Spinal cord (tissue), 10 donors: ENCODE results near the gene NR1I3. TPM values are rescaled to one million over a fixed set of nuclear protein-coding genes. Genes with fewer than 3 reads are reported as not detected.
"Not testable (repeated sequence)": the region's sequence is repeated elsewhere in the genome, so short reads cannot be mapped to it uniquely, and the experiment has no call there.

Experiments
- DNase-seq, 6 donors: peaks; one replicate each; pipeline versions ENCODE4 v3.0.0 to v3.0.0-alpha.2; 2013 to 2015; ENCODE audit warnings: low spot score in 6 of 6, low read depth in 4 of 6
- H3K27ac ChIP-seq: one replicate; pipeline ENCODE4 v1.5.1; 2013; ENCODE audit warnings: low read depth, low read length, control low read depth
- H3K27me3 ChIP-seq: one replicate; pipeline ENCODE4 v1.6.1; 2013; ENCODE audit warnings: low read length; ENCODE audit not compliant: control insufficient read depth, insufficient read depth
- H3K36me3 ChIP-seq: one replicate; pipeline ENCODE4 v1.6.1; 2013; ENCODE audit warnings: low read length; ENCODE audit not compliant: control insufficient read depth, insufficient read depth
- H3K4me1 ChIP-seq: one replicate; pipeline ENCODE4 v1.6.1; 2013; ENCODE audit warnings: low read length; ENCODE audit not compliant: control insufficient read depth, insufficient read depth
- H3K4me3 ChIP-seq: one replicate; pipeline ENCODE4 v1.5.1; 2013; ENCODE audit warnings: low read depth, low read length, control low read depth
- H3K9me3 ChIP-seq: one replicate; pipeline ENCODE4 v1.6.1; 2013; ENCODE audit warnings: low read length; ENCODE audit not compliant: control insufficient read depth, insufficient read depth
- WGBS: methylation state at CpG from one replicate; pipeline ENCODE4 v1.1.5; 2013; ENCODE audit warnings: missing lambda C conversion rate; ENCODE audit not compliant: insufficient coverage; 5-methylcytosine and 5-hydroxymethylcytosine counted together
- polyA plus RNA-seq, 2 donors: library from polyadenylated mRNA; unstranded; fragments of 120-200 nt; gene quantifications; one replicate each; pipeline ENCODE4 v1.2.1, GENCODE V29; 2013; ENCODE audit not compliant: insufficient read length in 2 of 2
- total RNA-seq, 2 donors: library from RNA; depleted of rRNA in 1 of 2; stranded (reverse); fragments of 120-200 nt in 1 of 2; fragments of >200 nt in 1 of 2; gene quantifications; one replicate each; pipeline versions ENCODE4 v1.2.3 to v1.2.4, GENCODE V29; 2013 to 2014
- donor health status: healthy.

Gene NR1I3
- total and polyA plus RNA-seq, 4 donors: 4.2 to 5.9 TPM; not detected in 2

DNA sequence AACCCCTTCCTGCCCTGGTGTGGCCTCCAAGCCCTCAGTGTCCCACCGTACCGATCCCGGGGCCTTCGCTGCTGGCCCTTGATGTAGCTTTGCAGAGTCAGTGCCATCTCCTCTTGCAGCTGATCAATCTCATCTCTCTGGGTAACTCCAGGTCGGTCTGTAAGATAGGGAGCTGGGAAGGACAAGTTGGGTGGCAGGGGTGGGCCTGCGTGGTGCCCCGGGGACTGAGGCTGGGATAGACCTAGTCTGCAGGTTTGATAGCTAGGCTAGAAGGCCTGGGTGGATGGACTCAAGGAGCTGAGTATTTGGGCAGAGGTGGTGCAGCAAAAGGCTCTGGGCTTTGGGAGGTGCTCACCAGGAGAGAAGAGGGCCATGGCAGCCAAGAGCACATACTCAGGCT, 7.2 kb downstream of the NR1I3 start:
- Histone ChIP-seq H3K4me1 (peaks cover 22% of the 10 kb centered on the region), H3K4me3 (no peak overlapping the region), H3K27ac (no peak overlapping the region), H3K27me3 (no peaks in the 10 kb centered on the region), H3K9me3 (no peaks in the 10 kb centered on the region), H3K36me3 (peaks cover 36% of the 10 kb centered on the region)
- WGBS: 96% methylated on average over 6 of the region's 7 CpGs
- DNase-seq: no peak

- no peak overlapping the region for H3K27ac ChIP-seq
- DNase-seq: no peak
- H3K4me3 ChIP-seq: no peak overlapping the region
- peaks cover 27% of the 10 kb centered on the region for H3K4me1 ChIP-seq
- WGBS: 87% methylated on average over 3 of the region's 3 CpGs
- no peaks in the 10 kb centered on the region for H3K27me3 ChIP-seq
- H3K9me3 ChIP-seq: no peaks in the 10 kb centered on the region
- peaks cover 36% of the 10 kb centered on the region for H3K36me3 ChIP-seq
Observed at GRCh38 chr1:161229896-161230295, 8.1 kb downstream of the NR1I3 start.

DNA sequence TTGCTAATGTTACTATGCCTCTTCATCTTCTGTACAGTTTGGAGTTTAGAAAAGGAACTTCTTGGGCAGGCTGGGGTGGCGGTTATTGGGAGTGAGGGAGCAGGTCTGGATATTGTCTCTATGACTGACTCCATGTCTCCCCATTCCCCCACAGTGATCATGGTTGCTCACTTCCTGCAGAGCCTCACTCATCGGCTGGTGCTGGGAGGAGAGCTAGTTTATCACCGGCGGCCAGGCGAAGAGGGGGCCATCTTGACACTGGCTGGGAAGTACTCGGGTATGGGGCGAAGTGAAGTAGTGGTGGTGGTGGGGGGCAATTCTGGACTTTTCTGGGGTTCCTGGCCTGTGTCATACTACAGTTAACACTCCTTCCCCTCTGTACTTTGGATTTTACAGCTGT, 10.0 kb downstream of the NR1I3 start:
- no peak overlapping the region for H3K27ac ChIP-seq
- H3K9me3 ChIP-seq: no peaks in the 10 kb centered on the region
- no peak overlapping the region for H3K4me3 ChIP-seq
- H3K27me3 ChIP-seq: no peaks in the 10 kb centered on the region
- peaks cover 36% of the 10 kb centered on the region for H3K36me3 ChIP-seq
- WGBS: no CpG with 5 or more reads among the region's 7 CpGs
- no peak for DNase-seq
- peaks cover 27% of the 10 kb centered on the region for H3K4me1 ChIP-seq

- DNase-seq: peak; percentile 52 to 94 (median 70)
Observed at GRCh38 chr1:161227196-161227871, 10.7 kb downstream of the NR1I3 start.

GRCh38 chr1:161226759-161227158, 11.2 kb downstream of the NR1I3 start:
- peak in 2 of 6 donors; percentile 19 to 37 for DNase-seq
- peaks cover 36% of the 10 kb centered on the region for H3K36me3 ChIP-seq
- WGBS: 80% methylated on average over 2 of the region's 3 CpGs
- H3K27me3 ChIP-seq: no peaks in the 10 kb centered on the region
- peak overlapping the region; percentile 78 for H3K4me3 ChIP-seq
- peaks cover 27% of the 10 kb centered on the region for H3K4me1 ChIP-seq
- no peaks in the 10 kb centered on the region for H3K9me3 ChIP-seq
- peak overlapping the region; percentile 44 for H3K27ac ChIP-seq

More at GRCh38 chr1:161227196-161227871, 10.7 kb downstream of the NR1I3 start:
- Histone ChIP-seq H3K27ac (peak overlapping the region; percentile 44), H3K4me3 (peak overlapping the region; percentile 78), H3K36me3 (peaks cover 36% of the 10 kb centered on the region), H3K9me3 (no peaks in the 10 kb centered on the region), H3K27me3 (no peaks in the 10 kb centered on the region), H3K4me1 (peaks cover 27% of the 10 kb centered on the region)
- WGBS: 68% methylated on average over 8 of the region's 11 CpGs

GRCh38 chr1:161226320-161226711, 11.7 kb downstream of the NR1I3 start:
- 4% methylated on average over 9 of the region's 15 CpGs for WGBS
- H3K4me3 ChIP-seq: peak overlapping the region; percentile 78
- no peaks in the 10 kb centered on the region for H3K27me3 ChIP-seq
- H3K9me3 ChIP-seq: no peaks in the 10 kb centered on the region
- H3K36me3 ChIP-seq: peaks cover 36% of the 10 kb centered on the region
- DNase-seq: peak in 1 of 6 donors; percentile 35
- H3K4me1 ChIP-seq: peaks cover 27% of the 10 kb centered on the region
- peak overlapping the region; percentile 68 for H3K27ac ChIP-seq

GRCh38 chr1:161225534-161226319, 12.3 kb downstream of the NR1I3 start, which contains the start of gene TOMM40L:
Gene TOMM40L (plus strand): TSS chr1:161226060. CDS start chr1:161226490, 430 bp downstream.
- no peaks in the 10 kb centered on the region for H3K27me3 ChIP-seq
- peak; percentile 87 to 99 (median 94) for DNase-seq
- H3K4me3 ChIP-seq: peak within 1 kb of the TSS; percentile 78
- H3K9me3 ChIP-seq: no peaks in the 10 kb centered on the region
- H3K4me1 ChIP-seq: peaks cover 27% of the 10 kb centered on the region
- H3K27ac ChIP-seq: peak within 1 kb of the TSS; percentile 68
- 0% methylated on average over 9 of the region's 16 CpGs for whole genome bisulfite sequencing
- peaks cover 31% of the 10 kb centered on the region for H3K36me3 ChIP-seq

DNA sequence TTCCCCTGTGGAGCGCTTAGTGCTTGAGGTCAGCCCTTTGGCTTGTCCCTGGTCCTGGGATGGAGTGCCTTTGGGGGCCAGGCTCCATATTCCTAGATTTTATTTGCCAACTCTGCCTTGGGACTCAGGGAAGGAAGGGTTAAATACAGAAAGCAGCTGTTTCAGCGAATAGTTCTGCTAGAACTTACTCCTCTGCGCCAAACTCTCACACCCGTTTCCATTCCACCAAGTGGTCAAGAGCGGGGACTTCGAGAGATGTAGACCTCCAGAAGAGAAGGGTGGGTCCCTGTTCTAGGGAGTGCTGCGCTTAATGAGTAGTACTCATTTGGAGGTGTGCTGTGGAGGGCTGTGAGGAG, 12.8 kb downstream of the NR1I3 start:
- H3K4me3 ChIP-seq: no peak overlapping the region
- H3K27ac ChIP-seq: peak overlapping the region; percentile 58
- H3K36me3 ChIP-seq: peaks cover 26% of the 10 kb centered on the region
- DNase-seq: no peak
- H3K4me1 ChIP-seq: peaks cover 27% of the 10 kb centered on the region
- H3K27me3 ChIP-seq: no peaks in the 10 kb centered on the region
- no peaks in the 10 kb centered on the region for H3K9me3 ChIP-seq
- 100% methylated on average over 1 of the region's 7 CpGs for whole genome bisulfite sequencing

GRCh38 chr1:161224695-161225087, 13.3 kb downstream of the NR1I3 start:
- H3K4me1 ChIP-seq: peaks cover 27% of the 10 kb centered on the region
- not testable (repeated sequence) for DNase-seq, H3K27ac ChIP-seq, H3K9me3 ChIP-seq, H3K4me3 ChIP-seq, H3K27me3 ChIP-seq
- peaks cover 21% of the 10 kb centered on the region for H3K36me3 ChIP-seq
- 96% methylated on average over 4 of the region's 13 CpGs for WGBS
